C4-2B (cell line): ENCODE results near the gene SLIT3.

Source experiments
- H3K27ac ChIP-seq: fragments of 450-650 bp; 2 replicates; pipeline ENCODE4 v1.5.1; 2017
- ZFX ChIP-seq: fragments of 450-650 bp; IDR thresholded peaks from 2 replicates; pipeline ENCODE4 v1.6.1; 2017
- TF ChIP-seq, protein P1 (sequence below): fragments of 450-650 bp; conservative IDR thresholded peaks from 2 replicates; pipeline ENCODE4 v1.5.1; 2017; ENCODE audit warnings: mild to moderate bottlenecking

Gene SLIT3

DNA sequence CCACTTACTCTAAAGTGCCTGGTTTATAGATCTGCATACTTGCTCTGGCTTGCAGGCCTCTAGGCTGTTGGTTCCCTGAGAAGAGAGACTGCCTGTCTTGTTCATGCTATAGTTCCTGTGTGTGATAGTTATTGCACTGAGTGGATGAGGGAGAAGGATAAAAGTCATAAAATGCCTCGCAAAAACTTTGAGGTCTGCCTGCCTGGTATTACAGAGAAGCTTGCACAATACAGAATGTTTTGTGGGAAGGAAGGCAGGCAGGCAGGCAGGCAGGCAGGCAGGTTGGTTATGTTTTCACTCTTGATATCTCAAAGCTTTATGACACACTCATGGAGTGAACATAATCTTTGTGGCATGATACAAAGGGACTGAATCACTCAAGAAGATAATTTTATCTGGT is 287.1 kb downstream of the SLIT3 start:
- TF ChIP-seq ZFX = no peak
- TF ChIP-seq, protein P1, sequence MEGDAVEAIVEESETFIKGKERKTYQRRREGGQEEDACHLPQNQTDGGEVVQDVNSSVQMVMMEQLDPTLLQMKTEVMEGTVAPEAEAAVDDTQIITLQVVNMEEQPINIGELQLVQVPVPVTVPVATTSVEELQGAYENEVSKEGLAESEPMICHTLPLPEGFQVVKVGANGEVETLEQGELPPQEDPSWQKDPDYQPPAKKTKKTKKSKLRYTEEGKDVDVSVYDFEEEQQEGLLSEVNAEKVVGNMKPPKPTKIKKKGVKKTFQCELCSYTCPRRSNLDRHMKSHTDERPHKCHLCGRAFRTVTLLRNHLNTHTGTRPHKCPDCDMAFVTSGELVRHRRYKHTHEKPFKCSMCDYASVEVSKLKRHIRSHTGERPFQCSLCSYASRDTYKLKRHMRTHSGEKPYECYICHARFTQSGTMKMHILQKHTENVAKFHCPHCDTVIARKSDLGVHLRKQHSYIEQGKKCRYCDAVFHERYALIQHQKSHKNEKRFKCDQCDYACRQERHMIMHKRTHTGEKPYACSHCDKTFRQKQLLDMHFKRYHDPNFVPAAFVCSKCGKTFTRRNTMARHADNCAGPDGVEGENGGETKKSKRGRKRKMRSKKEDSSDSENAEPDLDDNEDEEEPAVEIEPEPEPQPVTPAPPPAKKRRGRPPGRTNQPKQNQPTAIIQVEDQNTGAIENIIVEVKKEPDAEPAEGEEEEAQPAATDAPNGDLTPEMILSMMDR = no peak
- no peak overlapping the region for H3K27ac ChIP-seq

DNA sequence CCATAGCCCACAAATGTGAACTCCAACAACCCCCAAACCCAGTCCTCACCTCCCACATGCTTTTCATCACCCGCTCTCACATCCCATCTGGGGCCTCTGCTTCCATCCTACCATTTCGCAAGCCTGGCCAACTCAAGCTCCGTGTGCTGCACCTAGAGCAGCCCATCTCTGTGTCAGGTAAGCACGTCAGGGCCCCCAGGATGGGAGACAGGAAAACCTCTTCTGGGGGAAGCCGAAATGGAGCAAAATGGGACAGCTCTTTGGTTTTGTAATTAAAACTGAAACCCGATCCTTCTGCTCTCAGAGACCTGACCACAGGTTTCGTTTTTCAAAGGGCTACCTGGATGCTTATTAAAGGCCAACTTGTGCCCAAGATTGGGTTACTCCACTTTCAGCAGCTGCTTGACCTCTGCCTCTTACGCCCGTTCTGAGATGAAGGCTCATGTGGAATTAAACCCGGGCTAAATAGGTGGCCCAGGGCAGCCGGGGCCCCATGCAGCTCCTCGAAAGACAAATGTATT is 287.7 kb downstream of the SLIT3 start:
- no peak for TF ChIP-seq ZFX
- TF ChIP-seq, protein P1 = no peak
- no peak overlapping the region for H3K27ac ChIP-seq

DNA sequence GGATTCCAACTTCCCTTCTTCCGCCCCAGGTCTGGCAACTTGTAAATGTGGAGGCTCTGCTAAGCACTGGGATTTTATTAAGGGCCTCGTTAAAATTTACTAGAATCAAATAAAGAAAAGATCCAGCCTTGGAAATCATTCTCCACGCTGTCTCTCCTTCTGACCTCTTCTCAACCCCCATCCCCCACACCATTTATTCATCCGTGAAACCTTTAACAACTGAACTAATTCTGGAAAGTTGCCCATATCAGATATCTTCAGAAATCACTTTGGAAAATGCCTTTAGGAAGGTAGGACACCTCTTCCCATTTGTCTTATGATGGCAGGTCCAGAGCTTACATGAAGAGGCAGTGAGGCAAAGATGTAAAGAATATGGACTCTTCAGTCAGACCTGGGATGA is 288.5 kb downstream of the SLIT3 start:
- TF ChIP-seq, protein P1 = no peak
- TF ChIP-seq ZFX = no peak
- 0 out of 2 replicates have a peak overlapping the region, but pooled peaks have one; percentile 24 for H3K27ac ChIP-seq

DNA sequence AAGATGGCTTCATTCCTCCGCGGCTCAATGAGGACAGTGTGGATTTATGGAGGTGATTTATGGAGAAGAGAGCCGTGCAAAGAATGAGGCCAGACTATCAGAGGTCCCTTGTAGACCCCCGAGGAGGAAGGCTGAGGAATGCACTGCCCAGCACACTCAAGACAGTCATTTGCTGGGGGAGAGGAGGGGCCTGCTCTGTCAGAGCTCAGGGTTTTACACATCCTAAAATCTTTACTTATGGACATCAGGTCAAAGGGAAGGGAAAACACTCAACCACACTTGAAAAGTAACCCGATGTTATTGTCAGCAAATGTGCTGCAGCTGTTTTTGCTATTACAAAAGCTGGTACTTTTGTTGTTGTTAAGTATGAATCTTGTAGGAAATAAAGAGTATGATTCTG is 289.5 kb downstream of the SLIT3 start:
- H3K27ac ChIP-seq = no peak overlapping the region
- TF ChIP-seq, protein P1 = no peak
- no peak for TF ChIP-seq ZFX

DNA sequence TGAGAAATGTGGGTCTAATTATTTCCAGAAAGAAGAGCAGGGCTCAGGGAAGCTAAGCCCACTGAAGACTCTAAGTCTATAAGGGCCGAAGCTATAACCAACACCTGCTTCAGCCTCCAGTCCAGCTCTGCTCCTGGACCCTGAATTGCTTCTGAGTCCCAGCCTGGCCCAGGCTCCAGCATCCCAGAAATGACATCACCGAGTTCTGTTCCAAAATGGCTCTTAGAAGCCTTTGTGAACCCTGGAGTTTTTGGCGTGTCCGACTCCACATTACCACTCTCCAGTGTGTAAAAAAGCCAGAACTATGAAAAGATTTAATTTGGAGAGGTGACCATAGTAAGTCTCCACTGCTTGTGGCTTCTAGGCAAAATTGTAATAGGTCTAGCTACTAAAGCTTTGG is 289.9 kb downstream of the SLIT3 start:
- no peak overlapping the region for H3K27ac ChIP-seq
- no peak for TF ChIP-seq ZFX
- TF ChIP-seq, protein P1 = no peak

DNA sequence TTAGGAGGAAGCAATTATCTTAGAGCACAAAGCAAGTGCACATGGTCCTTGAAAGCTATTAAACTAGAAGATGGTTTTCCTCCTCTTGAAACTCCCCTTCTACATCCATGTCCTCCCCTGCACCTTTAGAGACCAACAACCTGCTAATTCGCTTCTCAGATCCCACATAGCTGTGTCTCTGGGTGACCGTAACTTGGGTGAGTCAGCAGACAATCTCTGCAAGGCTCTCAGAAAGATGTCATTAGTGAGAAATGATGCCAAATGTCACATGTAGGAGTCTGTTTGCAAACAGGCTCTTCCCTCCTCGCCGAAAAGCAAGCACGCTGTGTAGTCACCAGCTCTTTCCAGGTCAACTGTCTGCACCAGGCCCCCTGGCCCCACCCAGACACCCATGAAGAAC is 291.8 kb downstream of the SLIT3 start:
- TF ChIP-seq, protein P1 = no peak
- TF ChIP-seq ZFX = no peak
- no peak overlapping the region for H3K27ac ChIP-seq

DNA sequence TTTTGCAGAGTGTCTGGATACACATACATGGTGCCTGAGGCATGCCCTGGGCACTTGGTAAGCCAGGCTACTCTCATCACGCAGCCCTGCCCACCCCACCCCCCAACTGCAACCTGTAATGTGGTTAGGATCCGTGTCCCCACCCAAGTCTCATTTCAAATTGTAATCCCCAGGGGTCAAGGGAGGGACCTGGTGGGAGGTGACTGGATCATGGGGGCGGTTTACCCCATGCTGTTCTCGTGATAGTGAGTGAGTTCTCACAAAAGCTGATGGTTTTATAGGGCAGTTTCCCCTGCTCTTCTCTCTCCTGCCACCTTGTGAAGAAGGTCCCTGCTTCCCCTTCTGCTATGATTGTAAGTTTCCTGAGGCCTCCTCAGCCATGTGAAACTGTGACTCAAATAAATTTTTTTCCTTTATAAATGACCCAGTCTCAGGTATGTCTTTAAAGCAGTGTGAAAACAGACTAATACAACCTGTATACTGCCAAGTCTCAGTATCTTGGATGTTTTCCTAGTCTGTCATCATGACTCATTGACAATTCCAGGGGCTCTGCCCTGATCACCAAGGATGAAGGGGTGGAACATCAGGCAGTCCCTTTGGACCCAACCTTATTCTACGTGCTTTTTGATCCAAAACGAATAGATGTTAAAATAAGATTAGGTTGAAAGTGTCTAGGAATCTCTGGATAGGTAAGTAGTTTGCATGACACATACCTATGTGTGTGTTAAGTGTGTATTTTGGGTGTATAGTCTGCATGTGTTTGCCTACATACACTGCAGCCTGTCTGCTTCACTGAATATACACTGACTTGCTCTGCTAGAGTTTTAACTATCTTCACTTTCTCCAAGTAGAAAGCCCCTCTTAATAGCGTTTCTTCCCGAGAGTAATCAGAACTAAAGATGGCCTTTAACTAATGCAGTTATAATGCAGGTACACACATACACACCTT is 293.8 kb downstream of the SLIT3 start:
- TF ChIP-seq, protein P1 = no peak
- no peak for TF ChIP-seq ZFX
- no peak overlapping the region for H3K27ac ChIP-seq
